Ascending aorta (tissue), 2 donors: ENCODE data around the gene LCN6. TPM values are rescaled to one million over a fixed set of nuclear protein-coding genes. Genes with fewer than 3 reads are reported as not detected.
"Not testable (repeated sequence)": the region's sequence is repeated elsewhere in the genome, so short reads cannot be mapped to it uniquely, and the experiment has no call there.

Experiments
- DNase-seq, 2 donors: peaks; one replicate each; pipeline ENCODE4 v3.0.0-alpha.2; 2019; ENCODE audit warnings: low spot score in 2 of 2
- H3K27ac ChIP-seq, 2 donors: fragments of 200-600 bp; sonication (generic); one replicate each; pipeline ENCODE4 v1.5.1; 2016 to 2017; ENCODE audit warnings: mild to moderate bottlenecking in 1 of 2
- H3K27me3 ChIP-seq: fragments of 200-600 bp; sonication (generic); one replicate; pipeline ENCODE4 v1.5.1; 2017
- H3K36me3 ChIP-seq, 2 donors: fragments of 200-600 bp; sonication (generic); one replicate each; pipeline ENCODE4 v1.5.1; 2016
- H3K4me1 ChIP-seq, 2 donors: fragments of 200-600 bp; sonication (generic); one replicate each; pipeline ENCODE4 v1.5.1; 2016 to 2017; ENCODE audit warnings: mild to moderate bottlenecking in 1 of 2
- H3K4me3 ChIP-seq, 2 donors: fragments of 200-600 bp; sonication (generic); one replicate each; pipeline ENCODE4 v1.5.1; 2016 to 2017; ENCODE audit warnings: mild to moderate bottlenecking in 1 of 2
- H3K9me3 ChIP-seq, 2 donors: fragments of 200-600 bp; sonication (generic); one replicate each; pipeline ENCODE4 v1.5.1; 2016
- CTCF ChIP-seq, 3 experiments: fragments of 200-600 bp in 2 of 3; fragments of 450-650 bp in 1 of 3; sonication (generic) in 2 of 3; IDR thresholded peaks; one replicate each; pipeline ENCODE4 v1.5.1; 2016 to 2019; ENCODE audit warnings: antibody characterized with exemption in 3 of 3, mild to moderate bottlenecking in 1 of 3, moderate library complexity in 1 of 3
- intact Hi-C: fragments of 100-400 bp; cut with DNase I; formaldehyde crosslinking; loops from one replicate; pipeline ENCODE4 v1.15.1; 2023
- total RNA-seq: library from RNA; depleted of rRNA; stranded (reverse); fragments of >200 nt; gene quantifications from one replicate; pipeline ENCODE4 v1.1.0, GENCODE V29; 2016

The LCN6 gene
- total RNA-seq, 1 donor from 2014 or later, result 130 TPM

- no peak for DNase-seq
- Histone ChIP-seq H3K9me3 (no peaks in the 10 kb centered on the region), H3K27ac (no peak overlapping the region), H3K27me3 (no peaks in the 10 kb centered on the region), H3K36me3 (no peaks in the 10 kb centered on the region), H3K4me3 (no peak overlapping the region), H3K4me1 (no peaks in the 10 kb centered on the region)
- intact Hi-C loops, result no loop called here
- no peak for TF ChIP-seq CTCF (IDR thresholded peaks at IDR 0.05)
These were observed 14.8 kb upstream of the LCN6 start for GRCh38 chr9:136762915-136763648.

GRCh38 chr9:136762221-136762691 is 13.9 kb upstream of the LCN6 start:
- Histone ChIP-seq H3K27me3 (no peaks in the 10 kb centered on the region), H3K27ac (no peak overlapping the region), H3K9me3 (no peaks in the 10 kb centered on the region), H3K4me1 (no peaks in the 10 kb centered on the region), H3K4me3 (no peak overlapping the region), H3K36me3 (no peaks in the 10 kb centered on the region)
- intact Hi-C loops, result no loop called here
- no peak for TF ChIP-seq CTCF (IDR thresholded peaks at IDR 0.05)
- no peak for DNase-seq

- no peaks in the 10 kb centered on the region for H3K36me3 ChIP-seq
- no peak for TF ChIP-seq CTCF (IDR thresholded peaks at IDR 0.05)
- H3K4me1 ChIP-seq, result no peaks in the 10 kb centered on the region
- intact Hi-C loops, result no loop called here
- H3K27ac ChIP-seq, result no peak overlapping the region
- no peaks in the 10 kb centered on the region for H3K27me3 ChIP-seq
- H3K9me3 ChIP-seq, result no peaks in the 10 kb centered on the region
- no peak overlapping the region for H3K4me3 ChIP-seq
- DNase-seq, result no peak
These were observed 13.2 kb upstream of the LCN6 start for GRCh38 chr9:136761545-136761981.

GRCh38 chr9:136760834-136761544 is 12.7 kb upstream of the LCN6 start:
- H3K27me3 ChIP-seq, H3K4me3 ChIP-seq, H3K27ac ChIP-seq, H3K9me3 ChIP-seq, intact Hi-C loops, H3K36me3 ChIP-seq, H3K4me1 ChIP-seq, DNase-seq: not testable (repeated sequence)
- TF ChIP-seq CTCF (IDR thresholded peaks at IDR 0.05), result peak in 1 of 3 experiments; percentile 23

GRCh38 chr9:136760424-136760823 is 12.1 kb upstream of the LCN6 start:
- Histone ChIP-seq H3K4me1 (no peaks in the 10 kb centered on the region), H3K36me3 (no peaks in the 10 kb centered on the region), H3K27ac (no peak overlapping the region), H3K9me3 (no peaks in the 10 kb centered on the region), H3K4me3 (no peak overlapping the region), H3K27me3 (no peaks in the 10 kb centered on the region)
- intact Hi-C loops, result no loop called here
- no peak for TF ChIP-seq CTCF (IDR thresholded peaks at IDR 0.05)
- no peak for DNase-seq
